ENCODE data around the gene OLFML2B. TPM values are rescaled to one million over a fixed set of nuclear protein-coding genes. Genes with fewer than 3 reads are reported as not detected.

OLFML2B gene
- total RNA-seq, 1 experiment from 2014 or later = 1.4 TPM

DNA sequence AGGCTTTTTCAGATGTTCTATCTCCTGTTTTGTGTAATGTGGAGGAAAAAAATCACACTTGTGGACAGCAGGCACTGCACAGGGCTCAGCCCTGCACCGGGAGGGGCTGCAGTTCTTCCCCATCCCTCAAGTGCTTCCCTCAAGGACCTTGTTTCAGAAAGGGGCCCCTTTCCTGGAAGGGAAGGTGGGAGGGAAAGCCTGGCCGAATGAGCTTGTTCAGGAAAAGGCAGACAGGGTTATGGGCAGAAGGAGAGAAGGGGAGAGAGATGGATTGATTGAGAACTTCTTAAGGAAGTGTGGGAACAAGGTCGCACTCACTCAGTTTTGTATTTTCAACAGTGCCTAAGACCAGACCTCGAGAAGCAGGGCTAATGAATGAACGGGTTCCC lies 41.2 kb downstream of the OLFML2B start:
- no peak overlapping the region for H2BK20ac ChIP-seq (ENCODE audit: low read depth, low read length, poor library complexity, severe bottlenecking)
- no peaks in the 10 kb centered on the region for H3K79me2 ChIP-seq (ENCODE audit: insufficient read depth, low read length)
- no peak overlapping the region for H2AFZ ChIP-seq (ENCODE audit: low read length)
- Mint-ChIP-seq H3K4me3 (no peak overlapping the region), H3K4me1 (no peaks in the 10 kb centered on the region), H3K27ac (no peak overlapping the region), H3K36me3 (ENCODE audit: insufficient read depth in 1 of 3, low read depth in 3 of 3) (peaks cover 2 to 8% (median 5%) of the 10 kb centered on the region in 3 experiments; a peak in 5 of 7 replicates), H3K27me3 (ENCODE audit: low read depth) (peaks cover 5% of the 10 kb centered on the region), H3K9me3 (peaks cover 5 to 11% of the 10 kb centered on the region in 2 experiments)
- no peak overlapping the region for H3K4ac ChIP-seq (ENCODE audit: low read depth, low read length)
- H2BK120ac ChIP-seq (ENCODE audit: low read depth, low read length, poor library complexity, severe bottlenecking) = no peak overlapping the region
- TF ChIP-seq CTCF (conservative IDR thresholded peaks at IDR 0.05) = no peak
- no peak overlapping the region for H4K91ac ChIP-seq (ENCODE audit: insufficient read length, low read depth, low read length)
- no peak overlapping the region for H3K14ac ChIP-seq (ENCODE audit: insufficient read depth, low read length)
- H3K23ac ChIP-seq (ENCODE audit: insufficient read length, low read depth, low read length) = no peak overlapping the region
- no peaks in the 10 kb centered on the region for H4K20me1 ChIP-seq (ENCODE audit: control insufficient read depth, insufficient read depth, insufficient read length)
- no peak overlapping the region for H2BK15ac ChIP-seq (ENCODE audit: low read depth, low read length)
- H3K27ac ChIP-seq (ENCODE audit: insufficient read length, low read depth, low read length) = no peak overlapping the region
- H3K9me3 ChIP-seq (ENCODE audit: control insufficient read depth, low read depth, low read length) = peaks cover 5% of the 10 kb centered on the region
- H3K9ac ChIP-seq (ENCODE audit: extremely low read depth, insufficient read length, low read length) = no peak overlapping the region
- no peak overlapping the region for H3K56ac ChIP-seq (ENCODE audit: insufficient read length, low read depth, low read length)
- no peak overlapping the region for H2BK5ac ChIP-seq (ENCODE audit: insufficient read length, low read length)
- no CpG with 5 or more reads among the region's 5 CpGs for WGBS (ENCODE audit: extremely low coverage, insufficient read length, low lambda C conversion rate)
- no peaks in the 10 kb centered on the region for H3K27me3 ChIP-seq (ENCODE audit: insufficient read depth, low read length)
- no peak overlapping the region for H2BK12ac ChIP-seq (ENCODE audit: insufficient read length, low read depth, low read length)
- H3K79me1 ChIP-seq (ENCODE audit: insufficient read depth, low read depth, low read length, poor library complexity, severe bottlenecking) = no peaks in the 10 kb centered on the region
- no peak overlapping the region for H3T11ph ChIP-seq (ENCODE audit: low read length)
- no peak overlapping the region for H3K4me2 ChIP-seq (ENCODE audit: insufficient read depth, insufficient read length, low read length)
- H3K23me2 ChIP-seq (ENCODE audit: insufficient read length, low read depth, low read length, poor library complexity, severe bottlenecking) = no peaks in the 10 kb centered on the region
- no peak overlapping the region for H4K5ac ChIP-seq (ENCODE audit: insufficient read length, low read depth, low read length)
- DNase-seq = no peak
- H4K8ac ChIP-seq (replicated peaks; ENCODE audit: insufficient read length, low read depth, low read length) = no peak overlapping the region
- H3K4me1 ChIP-seq (ENCODE audit: insufficient read depth, low read length) = no peaks in the 10 kb centered on the region
- no peak overlapping the region for H2AK5ac ChIP-seq (ENCODE audit: insufficient read length, low read length)
- H3K18ac ChIP-seq (ENCODE audit: insufficient read length, low read depth, low read length) = no peak overlapping the region

All from H9 (cell line).